HepG2 (cell line): ENCODE results near the gene NACC2. TPM values are rescaled to one million over a fixed set of nuclear protein-coding genes. Genes with fewer than 3 reads are reported as not detected.

Experiments used
- ATAC-seq: fragments of 200-7000 bp; cut with Tn5 transposase; 3 replicates; pipeline ENCODE4 v1.9.1; 2020; ENCODE audit warnings: mild to moderate bottlenecking, moderate library complexity
- BruUV-seq: library from RNA; stranded (reverse); fragments of 400-500 nt; replicated peaks from 2 replicates; lab custom pipeline; 2021; lab: Mats Ljungman, UMichigan
- CTCF ChIA-PET: fragments of 300-600 bp; formaldehyde crosslinking; extraction: SDS; loops from one replicate; lab custom pipeline; 2021; ENCODE audit warnings: low total read pairs, inconsistent platforms, low intra/inter-chr PET ratio; lab: Yijun Ruan, JAX
- POLR2A ChIA-PET: fragments of 350-600 bp; sonication (Branson Sonifier 250); formaldehyde crosslinking; loops from one replicate; lab custom pipeline; 2020; ENCODE audit warnings: antibody characterized with exemption, inconsistent platforms; lab: Yijun Ruan, JAX
- DNase-seq: peaks from one replicate; pipeline ENCODE4 v3.0.0-alpha.2; 2015; ENCODE audit warnings: low spot score
- FAIRE-seq: peaks from 3 replicates; lab custom pipeline; 2011; peaks lifted over from hg19 to GRCh38; lab: Jason Lieb, UNC
- H2AFZ ChIP-seq: one replicate; pipeline ENCODE4 v1.6.1; 2011; ENCODE audit warnings: low read length, inconsistent platforms
- H3K27ac ChIP-seq: fragments of 300-600 bp; 3 replicates; pipeline ENCODE4 v1.8.0; 2011; ENCODE audit warnings: mixed run types, mild to moderate bottlenecking, mixed read lengths, low read length, inconsistent platforms; ENCODE audit not compliant: insufficient read depth; ENCODE audit errors: extremely low read length
- H3K27me3 ChIP-seq, 2 experiments: fragments of 200-600 bp in 1 of 2; 2 replicates in 1 of 2; 3 replicates in 1 of 2; pipeline versions ENCODE4 v1.6.0 to v1.8.0; 2011; ENCODE audit warnings: low read length in 2 of 2, mild to moderate bottlenecking in 2 of 2, moderate library complexity in 2 of 2, inconsistent platforms in 1 of 2; ENCODE audit not compliant: insufficient read depth in 2 of 2, control insufficient read depth in 1 of 2
- H3K36me3 ChIP-seq, 2 experiments: fragments of 200-600 bp in 1 of 2; replicated peaks in 1 of 2; 2 replicates in 1 of 2; 3 replicates in 1 of 2; pipeline versions ENCODE4 v1.5.1 to v1.8.0; 2011; ENCODE audit warnings: low read length in 2 of 2, inconsistent platforms in 1 of 2; ENCODE audit not compliant: insufficient read depth in 2 of 2, control insufficient read depth in 1 of 2
- H3K4me1 ChIP-seq: 2 replicates; pipeline ENCODE4 v1.5.1; 2012; ENCODE audit warnings: low read length, inconsistent platforms; ENCODE audit not compliant: insufficient read depth
- H3K4me2 ChIP-seq: 2 replicates; pipeline ENCODE4 v1.6.0; 2011; ENCODE audit warnings: low read depth, low read length, inconsistent platforms
- H3K4me3 ChIP-seq, 3 experiments: fragments of 200-600 bp in 1 of 3; sonication (generic), shearing (Covaris generic) in 1 of 3; replicated peaks in 1 of 3; 2 replicates each; pipeline ENCODE4 v1.5.1; 2011 to 2016; ENCODE audit warnings: low read length in 3 of 3, inconsistent platforms in 2 of 3, low read depth in 2 of 3, mild to moderate bottlenecking in 2 of 3, control low read depth in 1 of 3, mixed read lengths in 1 of 3; ENCODE audit not compliant: insufficient read depth in 1 of 3
- H3K79me2 ChIP-seq: one replicate; pipeline ENCODE4 v1.6.1; 2011; ENCODE audit warnings: low read length, inconsistent platforms; ENCODE audit not compliant: insufficient read depth
- H3K9ac ChIP-seq: 2 replicates; pipeline ENCODE4 v1.6.0; 2011; ENCODE audit warnings: mild to moderate bottlenecking, low read depth, low read length, inconsistent platforms; ENCODE audit not compliant: insufficient read depth
- H3K9me3 ChIP-seq: 2 replicates; pipeline ENCODE4 v1.5.1; 2012; ENCODE audit warnings: mild to moderate bottlenecking, low read length
- H4K20me1 ChIP-seq: 2 replicates; pipeline ENCODE4 v1.6.0; 2011; ENCODE audit warnings: inconsistent platforms, mild to moderate bottlenecking, low read length, moderate library complexity; ENCODE audit not compliant: insufficient read depth
- EP300 ChIP-seq, 3 experiments: sonication (generic) in 1 of 3; formaldehyde crosslinking in 1 of 3; IDR thresholded peaks; 2 replicates each; pipeline versions ENCODE4 v1.5.1 to v1.6.1; 2011 to 2020; ENCODE audit warnings: low read depth in 2 of 3, low read length in 2 of 3, borderline replicate concordance in 1 of 3, improper control_type of control experiment in 1 of 3, mild to moderate bottlenecking in 1 of 3, missing genetic modification reagents in 1 of 3, moderate library complexity in 1 of 3
- JUND ChIP-seq: sonication (generic); formaldehyde crosslinking; IDR thresholded peaks from 2 replicates; pipeline ENCODE4 v1.8.0; 2022; ENCODE audit warnings: mild to moderate bottlenecking, missing genetic modification reagents
- MEIS2 ChIP-seq: sonication (generic); formaldehyde crosslinking; IDR thresholded peaks from 2 replicates; pipeline ENCODE4 v1.9.0; 2021; ENCODE audit warnings: mild to moderate bottlenecking, missing genetic modification reagents
- NAIF1 ChIP-seq: sonication (generic); formaldehyde crosslinking; IDR thresholded peaks from 2 replicates; pipeline ENCODE4 v1.5.0; 2020; ENCODE audit warnings: mild to moderate bottlenecking, missing genetic modification reagents, borderline replicate concordance
- NPAS2 ChIP-seq: sonication (generic); formaldehyde crosslinking; IDR thresholded peaks from 2 replicates; pipeline ENCODE4 v1.8.0; 2022; ENCODE audit warnings: mild to moderate bottlenecking, missing genetic modification reagents, borderline replicate concordance
- SCMH1 ChIP-seq: sonication (generic); formaldehyde crosslinking; IDR thresholded peaks from 2 replicates; pipeline ENCODE4 v1.9.0; 2021; ENCODE audit warnings: missing genetic modification reagents, mild to moderate bottlenecking, borderline replicate concordance
- SRSF9 ChIP-seq: fragments of 200-400 bp; formaldehyde crosslinking; IDR thresholded peaks from 2 replicates; pipeline ENCODE4 v1.6.1; 2018; ENCODE audit warnings: borderline replicate concordance, mild to moderate bottlenecking, low read depth, low read length; ENCODE audit not compliant: insufficient read depth, poor library complexity, severe bottlenecking
- ZBTB2 ChIP-seq: sonication (generic); formaldehyde crosslinking; IDR thresholded peaks from 2 replicates; pipeline ENCODE4 v1.8.0; 2022; ENCODE audit warnings: low read depth, missing genetic modification reagents
- ZBTB44 ChIP-seq: sonication (generic); formaldehyde crosslinking; IDR thresholded peaks from 2 replicates; pipeline ENCODE4 v1.4.0; 2020; ENCODE audit warnings: missing genetic modification reagents
- ZFP41 ChIP-seq: sonication (generic); formaldehyde crosslinking; IDR thresholded peaks from 2 replicates; pipeline ENCODE4 v1.4.0; 2020; ENCODE audit warnings: mild to moderate bottlenecking, missing genetic modification reagents, borderline replicate concordance
- ZKSCAN5 ChIP-seq: sonication (generic); formaldehyde crosslinking; IDR thresholded peaks from 2 replicates; pipeline ENCODE4 v1.5.1; 2020; ENCODE audit warnings: mild to moderate bottlenecking, missing genetic modification reagents
- ZNF17 ChIP-seq: sonication (generic); formaldehyde crosslinking; IDR thresholded peaks from 2 replicates; pipeline ENCODE4 v1.5.0; 2020; ENCODE audit warnings: mild to moderate bottlenecking, missing genetic modification reagents
- ZNF549 ChIP-seq: sonication (generic); formaldehyde crosslinking; IDR thresholded peaks from 2 replicates; pipeline ENCODE4 v1.5.0; 2020; ENCODE audit warnings: missing genetic modification reagents
- ZNF607 ChIP-seq: sonication (generic); formaldehyde crosslinking; IDR thresholded peaks from 2 replicates; pipeline ENCODE4 v1.5.1; 2020; ENCODE audit warnings: missing genetic modification reagents, mild to moderate bottlenecking, borderline replicate concordance
- WGBS: methylation state at CpG from one replicate; pipeline ENCODE4 v1.1.6; 2017; ENCODE audit warnings: low lambda C conversion rate; 5-methylcytosine and 5-hydroxymethylcytosine counted together
- in situ Hi-C: cut with HindIII; loops from 2 replicates; pipeline ENCODE4 v1.10.0; 2017; ENCODE audit warnings: low pct_unique_long_range_greater_than_20kb; ENCODE audit not compliant: extremely low pct_ligation_motif_present
- intact Hi-C: fragments of 100-400 bp; cut with micrococcal nuclease; formaldehyde crosslinking; loops from one replicate; pipeline ENCODE4 v1.10.0; 2022; ENCODE audit not compliant: unreplicated experiment
- polyA plus RNA-seq, 8 experiments: library from polyadenylated mRNA; depleted of rRNA in 3 of 8; stranded (reverse) in 7 of 8; unstranded in 1 of 8; fragments of >200 nt; fragmentation: Illumina TruSeq in 4 of 8; extraction: Trizol in 4 of 8; gene quantifications; 2 replicates each; pipeline versions ENCODE4 v1.2.1 to v1.2.3, GENCODE V29; 2011 to 2016; ENCODE audit warnings: low read depth in 4 of 8, missing spikeins in 1 of 8, mixed read lengths in 1 of 8; ENCODE audit not compliant: insufficient read depth in 1 of 8
- total RNA-seq, 5 experiments: library from RNA; depleted of rRNA; stranded (reverse); fragments of >200 nt; fragmentation: Illumina TruSeq; extraction: Trizol; gene quantifications; 2 replicates each; pipeline ENCODE4 v1.2.3, GENCODE V29; 2016; ENCODE audit warnings: low read depth in 1 of 5
- TF ChIP-seq, protein P1 (sequence below): sonication (generic); formaldehyde crosslinking; IDR thresholded peaks from 2 replicates; pipeline ENCODE4 v1.4.0; 2020; ENCODE audit warnings: missing genetic modification reagents
- TF ChIP-seq, protein P2 (sequence below), 2 experiments: sonication (generic) in 1 of 2; formaldehyde crosslinking in 1 of 2; IDR thresholded peaks; 2 replicates each; pipeline versions ENCODE4 v1.5.1 to v1.6.1; 2011 to 2020; ENCODE audit warnings: borderline replicate concordance in 1 of 2, low read depth in 1 of 2, low read length in 1 of 2, mild to moderate bottlenecking in 1 of 2, missing genetic modification reagents in 1 of 2, moderate library complexity in 1 of 2

Gene NACC2
- total and polyA plus RNA-seq, 2 of the 13 experiments (the other 11 are each of a cell fraction or from before 2014, with no cell fraction given), result 5.9 to 12.3 TPM

DNA sequence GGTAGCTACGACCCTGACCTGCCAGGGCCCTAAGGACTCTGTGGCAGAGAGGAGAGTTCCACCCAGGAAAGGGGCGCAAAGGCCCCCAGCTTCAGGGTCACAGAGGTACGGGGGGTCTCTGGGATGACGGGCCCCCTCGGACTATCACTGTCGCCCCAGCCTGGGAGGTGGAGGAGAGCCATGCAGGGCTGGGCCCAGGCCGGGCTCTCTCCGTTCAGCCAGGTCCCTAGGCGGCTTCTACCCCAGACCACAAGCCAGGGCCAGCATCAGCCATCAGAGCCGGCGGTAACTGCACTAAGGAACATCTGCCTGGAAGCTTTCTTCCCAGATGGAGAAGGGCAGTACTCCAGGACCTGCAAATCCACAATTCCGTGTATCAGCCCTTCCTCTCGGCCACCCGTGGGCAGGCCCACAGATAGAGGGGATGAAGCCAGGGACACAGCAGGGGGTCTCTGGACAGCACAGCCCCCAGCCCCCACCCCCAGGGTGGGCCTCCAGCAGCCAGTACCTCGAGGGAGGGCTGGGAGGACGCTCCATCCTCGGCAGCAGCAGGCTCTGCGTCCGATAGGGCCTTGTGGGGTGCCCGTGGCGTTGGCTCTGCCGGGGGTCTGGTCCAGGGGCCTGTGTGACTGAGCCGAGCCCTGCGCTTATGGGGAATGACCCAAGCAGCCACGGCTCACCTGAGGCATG is 38.4 kb downstream of the NACC2 start:
- H3K27ac ChIP-seq, result no peak overlapping the region
- H3K79me2 ChIP-seq, result peaks cover 32% of the 10 kb centered on the region
- in situ Hi-C loops, result no loop called here
- BruUV-seq, result no TSS peak
- no peak overlapping the region for H2AFZ ChIP-seq
- no peaks in the 10 kb centered on the region; a peak in 2 of 5 replicates for H3K36me3 ChIP-seq
- WGBS, result 96% methylated on average over 5 of the region's 25 CpGs
- POLR2A ChIA-PET, result no interaction called here
- intact Hi-C loops, result no loop called here
- no peaks in the 10 kb centered on the region for H3K27me3 ChIP-seq
- CTCF ChIA-PET, result no interaction called here
- H3K4me1 ChIP-seq, result peaks cover 33% of the 10 kb centered on the region
- no peak overlapping the region for H3K4me2 ChIP-seq
- ATAC-seq (no peak), DNase-seq (no peak), FAIRE-seq (no peak)
- H3K9me3 ChIP-seq, result no peaks in the 10 kb centered on the region
- H3K9ac ChIP-seq, result no peak overlapping the region
- H4K20me1 ChIP-seq, result peaks cover 37% of the 10 kb centered on the region
- no peak overlapping the region for H3K4me3 ChIP-seq
- TF ChIP-seq ZFP41 (CRISPR knock-in tag) (no peak), ZBTB44 (CRISPR knock-in tag) (no peak), SRSF9 (no peak), MEIS2 (CRISPR knock-in tag) (no peak), ZNF549 (no peak), ZNF607 (no peak), JUND (no peak), ZBTB2 (CRISPR knock-in tag) (no peak), SCMH1 (CRISPR knock-in tag) (no peak), NPAS2 (CRISPR knock-in tag) (no peak), ZNF17 (CRISPR knock-in tag) (no peak), ZKSCAN5 (CRISPR knock-in tag) (no peak), NAIF1 (no peak), EP300 (IDR thresholded peaks at IDR 0.05; ENCODE audit: low read depth in 2 of 2, low read length in 2 of 2) (no peak), EP300 (CRISPR knock-in tag; IDR thresholded peaks at IDR 0.05; ENCODE audit: borderline replicate concordance) (no peak)
- TF ChIP-seq, protein P1, sequence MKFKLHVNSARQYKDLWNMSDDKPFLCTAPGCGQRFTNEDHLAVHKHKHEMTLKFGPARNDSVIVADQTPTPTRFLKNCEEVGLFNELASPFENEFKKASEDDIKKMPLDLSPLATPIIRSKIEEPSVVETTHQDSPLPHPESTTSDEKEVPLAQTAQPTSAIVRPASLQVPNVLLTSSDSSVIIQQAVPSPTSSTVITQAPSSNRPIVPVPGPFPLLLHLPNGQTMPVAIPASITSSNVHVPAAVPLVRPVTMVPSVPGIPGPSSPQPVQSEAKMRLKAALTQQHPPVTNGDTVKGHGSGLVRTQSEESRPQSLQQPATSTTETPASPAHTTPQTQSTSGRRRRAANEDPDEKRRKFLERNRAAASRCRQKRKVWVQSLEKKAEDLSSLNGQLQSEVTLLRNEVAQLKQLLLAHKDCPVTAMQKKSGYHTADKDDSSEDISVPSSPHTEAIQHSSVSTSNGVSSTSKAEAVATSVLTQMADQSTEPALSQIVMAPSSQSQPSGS (CRISPR knock-in tag), result no peak
- TF ChIP-seq, protein P2, sequence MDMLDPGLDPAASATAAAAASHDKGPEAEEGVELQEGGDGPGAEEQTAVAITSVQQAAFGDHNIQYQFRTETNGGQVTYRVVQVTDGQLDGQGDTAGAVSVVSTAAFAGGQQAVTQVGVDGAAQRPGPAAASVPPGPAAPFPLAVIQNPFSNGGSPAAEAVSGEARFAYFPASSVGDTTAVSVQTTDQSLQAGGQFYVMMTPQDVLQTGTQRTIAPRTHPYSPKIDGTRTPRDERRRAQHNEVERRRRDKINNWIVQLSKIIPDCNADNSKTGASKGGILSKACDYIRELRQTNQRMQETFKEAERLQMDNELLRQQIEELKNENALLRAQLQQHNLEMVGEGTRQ (IDR thresholded peaks at IDR 0.05; ENCODE audit: low read depth, low read length), result no peak
- TF ChIP-seq, protein P2 (CRISPR knock-in tag; IDR thresholded peaks at IDR 0.05; ENCODE audit: borderline replicate concordance), result no peak
